ENCODE results near the gene OR10H3. TPM values are rescaled to one million over a fixed set of nuclear protein-coding genes. Genes with fewer than 3 reads are reported as not detected.
"Not testable (repeated sequence)": the region's sequence is repeated elsewhere in the genome, so short reads cannot be mapped to it uniquely, and the experiment has no call there.

OR10H3 gene
- total RNA-seq, 4 donors from 2014 or later: not detected

DNA sequence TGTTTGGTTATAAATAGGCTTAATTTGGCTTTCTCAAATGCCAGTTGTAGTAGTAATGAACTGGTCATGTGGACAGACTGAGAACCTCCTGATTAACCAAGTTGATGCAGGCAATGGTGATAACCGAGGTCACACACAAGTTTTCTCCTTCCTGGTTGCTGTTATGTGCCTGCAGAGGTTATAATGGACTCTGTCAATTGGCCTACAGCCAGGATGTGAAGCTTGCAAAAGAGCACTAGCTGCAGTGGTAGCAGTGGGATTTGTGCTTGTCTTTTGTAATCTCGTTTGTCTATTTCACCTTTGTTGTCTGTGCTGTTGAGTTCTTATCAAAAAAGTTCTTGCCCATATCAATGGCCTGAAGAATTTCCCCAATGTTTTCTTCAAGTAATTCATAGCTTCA, 20.6 kb downstream of the OR10H3 start:
- no peaks in the 10 kb centered on the region for H3K9me3 ChIP-seq
- no peak overlapping the region for H3K27ac ChIP-seq
- peaks cover 0 to 3% of the 10 kb centered on the region in 2 donors for H3K27me3 ChIP-seq
- no peaks in the 10 kb centered on the region for H3K36me3 ChIP-seq
- no peak for TF ChIP-seq POLR2A (IDR thresholded peaks at IDR 0.05)
- TF ChIP-seq, protein P1, sequence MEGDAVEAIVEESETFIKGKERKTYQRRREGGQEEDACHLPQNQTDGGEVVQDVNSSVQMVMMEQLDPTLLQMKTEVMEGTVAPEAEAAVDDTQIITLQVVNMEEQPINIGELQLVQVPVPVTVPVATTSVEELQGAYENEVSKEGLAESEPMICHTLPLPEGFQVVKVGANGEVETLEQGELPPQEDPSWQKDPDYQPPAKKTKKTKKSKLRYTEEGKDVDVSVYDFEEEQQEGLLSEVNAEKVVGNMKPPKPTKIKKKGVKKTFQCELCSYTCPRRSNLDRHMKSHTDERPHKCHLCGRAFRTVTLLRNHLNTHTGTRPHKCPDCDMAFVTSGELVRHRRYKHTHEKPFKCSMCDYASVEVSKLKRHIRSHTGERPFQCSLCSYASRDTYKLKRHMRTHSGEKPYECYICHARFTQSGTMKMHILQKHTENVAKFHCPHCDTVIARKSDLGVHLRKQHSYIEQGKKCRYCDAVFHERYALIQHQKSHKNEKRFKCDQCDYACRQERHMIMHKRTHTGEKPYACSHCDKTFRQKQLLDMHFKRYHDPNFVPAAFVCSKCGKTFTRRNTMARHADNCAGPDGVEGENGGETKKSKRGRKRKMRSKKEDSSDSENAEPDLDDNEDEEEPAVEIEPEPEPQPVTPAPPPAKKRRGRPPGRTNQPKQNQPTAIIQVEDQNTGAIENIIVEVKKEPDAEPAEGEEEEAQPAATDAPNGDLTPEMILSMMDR (IDR thresholded peaks at IDR 0.05): no peak
- no peak overlapping the region for H3K4me3 ChIP-seq
- H3K4me1 ChIP-seq: no peaks in the 10 kb centered on the region
- intact Hi-C loops (cut with DNase I; ENCODE audit: low total_unique reads): no loop called here
- no peak for DNase-seq

DNA sequence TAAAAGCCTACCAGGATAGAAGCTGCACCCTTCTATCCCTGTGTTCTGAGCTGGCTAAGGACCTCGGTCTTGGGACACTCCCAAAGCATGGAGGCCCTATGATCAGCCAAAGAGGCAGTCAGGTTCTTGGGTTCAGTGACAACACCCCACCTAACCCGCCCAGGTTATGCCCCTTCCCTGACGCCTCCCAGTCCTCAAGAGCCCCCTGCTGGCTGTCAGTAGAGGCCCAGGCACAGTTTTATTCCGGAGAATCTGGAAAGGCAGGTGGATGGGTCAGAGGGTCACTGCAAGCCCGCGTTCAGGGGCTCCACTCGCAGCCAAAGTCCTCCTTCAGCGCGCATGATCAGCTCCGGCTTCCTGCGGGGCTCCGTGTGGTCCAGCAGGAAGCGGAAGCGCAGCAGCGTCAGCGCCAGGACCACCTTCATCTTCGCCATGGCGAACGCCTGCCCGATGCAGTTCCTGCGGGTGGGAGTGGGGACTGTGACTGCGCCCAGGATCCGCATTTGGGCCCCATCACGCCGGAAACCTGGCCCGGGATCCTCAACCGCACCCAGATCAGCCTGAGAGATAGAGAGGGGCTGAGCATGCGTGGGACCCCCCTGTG, 22.3 kb downstream of the OR10H3 start:
- Histone ChIP-seq H3K4me1 (no peaks in the 10 kb centered on the region), H3K36me3 (no peaks in the 10 kb centered on the region), H3K9me3 (no peaks in the 10 kb centered on the region), H3K27ac (no peak overlapping the region), H3K4me3 (no peak overlapping the region), H3K27me3 (peaks cover 0 to 3% of the 10 kb centered on the region in 2 donors)
- no peak for DNase-seq
- TF ChIP-seq, protein P1 (IDR thresholded peaks at IDR 0.05): no peak
- TF ChIP-seq POLR2A (IDR thresholded peaks at IDR 0.05): no peak
- intact Hi-C loops (cut with DNase I; ENCODE audit: low total_unique reads): no loop called here

DNA sequence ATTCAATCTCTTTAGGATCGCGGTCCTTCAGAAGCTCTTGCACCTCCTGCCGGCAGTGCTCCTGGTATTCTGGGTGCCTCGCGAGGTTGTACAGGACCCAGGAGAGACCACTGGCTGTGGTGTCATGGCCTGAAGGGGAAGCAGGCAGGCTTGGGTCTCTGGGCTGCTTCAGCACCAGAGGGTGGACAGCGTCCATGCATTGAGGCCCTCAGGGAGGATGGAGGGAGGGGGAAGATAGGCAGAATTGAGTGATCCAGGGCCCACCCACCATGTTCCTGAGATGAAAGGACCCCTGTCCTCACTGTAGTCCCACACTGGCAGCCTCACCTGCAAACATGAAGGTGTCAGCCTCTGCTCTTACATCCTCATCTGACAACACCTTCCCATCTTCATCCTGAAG, 31.8 kb downstream of the OR10H3 start:
- DNase-seq: no peak
- Histone ChIP-seq H3K27me3 (no peaks in the 10 kb centered on the region), H3K4me3 (no peak overlapping the region), H3K36me3 (no peaks in the 10 kb centered on the region), H3K27ac (no peak overlapping the region), H3K9me3 (no peaks in the 10 kb centered on the region), H3K4me1 (no peaks in the 10 kb centered on the region)
- TF ChIP-seq, protein P1 (IDR thresholded peaks at IDR 0.05): no peak
- TF ChIP-seq POLR2A (IDR thresholded peaks at IDR 0.05): no peak
- intact Hi-C loops (cut with DNase I; ENCODE audit: low total_unique reads): no loop called here

DNA sequence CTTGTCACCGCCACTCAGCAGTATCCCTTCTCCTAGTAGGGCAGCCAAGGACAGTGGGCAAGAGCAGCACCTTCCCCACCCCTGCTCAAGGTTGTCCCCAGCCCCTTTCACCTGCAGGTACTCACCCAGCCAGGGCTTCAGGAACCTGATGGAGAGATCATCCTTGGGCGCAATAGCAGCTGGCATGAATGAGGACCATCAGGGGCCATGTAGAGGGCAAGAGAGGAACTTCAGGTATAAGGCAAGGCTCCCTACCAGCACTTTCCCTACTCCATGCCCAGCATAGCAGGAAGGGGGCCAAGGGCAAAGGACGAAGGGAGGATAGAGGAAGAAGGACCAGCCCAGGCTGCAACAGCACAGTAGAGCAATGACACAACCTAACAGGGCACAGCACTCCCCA, 36.4 kb downstream of the OR10H3 start:
- H3K4me3 ChIP-seq; H3K9me3 ChIP-seq; DNase-seq; H3K27ac ChIP-seq; intact Hi-C loops (cut with DNase I; ENCODE audit: low total_unique reads); H3K27me3 ChIP-seq; H3K4me1 ChIP-seq; H3K36me3 ChIP-seq: not testable (repeated sequence)

DNA sequence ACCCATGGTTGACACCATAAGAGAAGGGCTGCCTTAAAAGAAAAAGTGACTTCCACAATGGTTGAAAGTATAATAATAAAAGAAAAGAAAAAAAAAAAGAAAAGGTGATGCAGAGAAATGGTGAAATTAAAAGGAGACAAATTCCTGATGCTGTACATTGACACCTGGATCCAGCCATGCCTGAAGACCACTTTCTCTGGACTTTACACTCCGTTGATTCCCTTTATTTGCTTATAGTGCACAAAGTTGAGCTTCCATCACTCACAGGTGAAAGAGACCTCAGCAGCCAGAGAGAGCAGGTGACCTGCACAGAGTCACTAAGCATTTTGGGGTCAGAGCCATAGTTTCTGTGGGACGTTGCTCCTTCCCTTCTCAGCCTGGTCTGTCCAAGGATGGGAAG, 37.5 kb downstream of the OR10H3 start:
- Histone ChIP-seq H3K4me1 (peaks cover 0 to 5% of the 10 kb centered on the region in 2 donors), H3K9me3 (no peaks in the 10 kb centered on the region), H3K27ac (no peak overlapping the region), H3K4me3 (no peak overlapping the region), H3K27me3 (no peaks in the 10 kb centered on the region), H3K36me3 (no peaks in the 10 kb centered on the region)
- DNase-seq: no peak
- TF ChIP-seq POLR2A (IDR thresholded peaks at IDR 0.05): no peak
- TF ChIP-seq, protein P1 (IDR thresholded peaks at IDR 0.05): no peak
- intact Hi-C loops (cut with DNase I; ENCODE audit: low total_unique reads): no loop called here

DNA sequence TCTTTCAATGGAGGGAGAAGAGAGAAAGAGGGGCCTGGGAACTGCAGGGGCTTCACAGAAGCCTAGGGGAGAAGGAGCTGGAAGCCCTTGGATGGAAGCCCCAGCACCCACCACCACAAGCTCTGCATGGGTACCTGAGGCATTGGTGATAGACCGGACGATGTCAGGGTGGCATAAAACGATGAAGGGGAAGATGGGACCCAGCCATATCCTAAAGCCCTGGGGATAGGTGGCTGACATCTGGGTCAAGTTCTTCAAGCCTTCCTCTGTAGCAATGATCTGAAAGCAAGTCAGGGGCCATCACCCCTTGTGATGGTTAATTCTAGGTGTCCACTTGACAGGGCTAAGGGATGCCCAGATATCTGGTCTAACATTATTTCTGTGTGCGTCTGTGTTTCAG, 38.5 kb downstream of the OR10H3 start:
- intact Hi-C loops (cut with DNase I; ENCODE audit: low total_unique reads): no loop called here
- Histone ChIP-seq H3K36me3 (no peaks in the 10 kb centered on the region), H3K27ac (no peak overlapping the region), H3K27me3 (no peaks in the 10 kb centered on the region), H3K4me1 (peaks cover 0 to 13% of the 10 kb centered on the region in 2 donors), H3K9me3 (no peaks in the 10 kb centered on the region), H3K4me3 (no peak overlapping the region)
- DNase-seq: no peak
- TF ChIP-seq, protein P1 (IDR thresholded peaks at IDR 0.05): no peak
- TF ChIP-seq POLR2A (IDR thresholded peaks at IDR 0.05): no peak

Data from uterus (tissue), 4 donors.